Sigmoid colon (tissue), 7 donors: ENCODE measurements around the gene FUNDC2. TPM values are rescaled to one million over a fixed set of nuclear protein-coding genes. Genes with fewer than 3 reads are reported as not detected.

ENCODE experiments used
- DNase-seq: peaks from one replicate; pipeline ENCODE4 v3.0.0-alpha.2; 2019
- H3K27ac ChIP-seq, 4 donors: fragments of 200-600 bp; sonication (generic); one replicate each; pipeline ENCODE4 v1.5.1; 2016 to 2019; ENCODE audit warnings: mild to moderate bottlenecking in 1 of 4
- H3K27me3 ChIP-seq, 3 donors: fragments of 200-600 bp; sonication (generic); one replicate each; pipeline ENCODE4 v1.5.1; 2019; ENCODE audit warnings: mild to moderate bottlenecking in 1 of 3
- H3K36me3 ChIP-seq, 4 donors: fragments of 200-600 bp; sonication (generic); one replicate each; pipeline ENCODE4 v1.5.1; 2016 to 2019
- H3K4me1 ChIP-seq, 4 donors: fragments of 200-600 bp; sonication (generic); one replicate each; pipeline ENCODE4 v1.5.1; 2017 to 2019
- H3K4me3 ChIP-seq, 4 donors: fragments of 200-600 bp; sonication (generic); one replicate each; pipeline ENCODE4 v1.5.1; 2017 to 2019; ENCODE audit warnings: mild to moderate bottlenecking in 2 of 4, moderate library complexity in 1 of 4
- H3K9me3 ChIP-seq, 4 donors: fragments of 200-600 bp in 3 of 4; sonication (generic) in 3 of 4; one replicate each; pipeline versions ENCODE4 v1.5.1 to v1.6.1; 2013 to 2019
- CTCF ChIP-seq, 4 experiments: fragments of 450-650 bp in 3 of 4; fragments of 200-600 bp in 1 of 4; IDR thresholded peaks; one replicate each; pipeline ENCODE4 v1.5.1; 2016 to 2019; ENCODE audit warnings: antibody characterized with exemption in 4 of 4, mild to moderate bottlenecking in 3 of 4, moderate library complexity in 2 of 4
- EP300 ChIP-seq, 4 donors: sonication (generic); formaldehyde crosslinking; IDR thresholded peaks; one replicate each; pipeline ENCODE4 v1.6.1; 2017; ENCODE audit warnings: antibody characterized with exemption in 4 of 4
- POLR2A ChIP-seq, 2 donors: fragments of 450-650 bp; IDR thresholded peaks; one replicate each; pipeline ENCODE4 v1.6.1; 2016; ENCODE audit warnings: antibody characterized with exemption in 2 of 2, mild to moderate bottlenecking in 2 of 2, moderate library complexity in 2 of 2
- POLR2AphosphoS5 ChIP-seq, 4 donors: sonication (generic); formaldehyde crosslinking; IDR thresholded peaks; one replicate each; pipeline ENCODE4 v1.6.1; 2017; ENCODE audit warnings: antibody characterized with exemption in 4 of 4
- WGBS, 2 donors: extraction: QIAGEN DNeasy Blood & Tissue Kit; methylation state at CpG; one replicate each; pipeline ENCODE4 v1.1.7; 2013; 5-methylcytosine and 5-hydroxymethylcytosine counted together
- intact Hi-C: fragments of 100-400 bp; cut with DNase I; formaldehyde crosslinking; loops from one replicate; pipeline ENCODE4 v1.15.1; 2023
- polyA plus RNA-seq, 3 donors: library from polyadenylated mRNA; stranded (reverse); fragments of 200-250 nt; gene quantifications; one replicate each; pipeline ENCODE4 v1.2.3, GENCODE V29; 2013
- total RNA-seq, 4 donors: library from RNA; depleted of rRNA; stranded (reverse); fragments of >200 nt; gene quantifications; one replicate each; pipeline ENCODE4 v1.1.0, GENCODE V29; 2016
- donor health status: healthy with polysubstance abuse.
- donor health status: Bipolar disorder and iron deficiency.
- donor health status: healthy.

The FUNDC2 gene
- total RNA-seq = 100 to 1,000 TPM in 1 of 4 donors, 10 to 100 TPM in 3; 83.1 to 101 (median 97.6) TPM
- polyA plus RNA-seq = 100 to 1,000 TPM in 1 of 3 donors, 10 to 100 TPM in 2; 74.0 to 109 (median 76.3) TPM

- WGBS, 2 donors = 0 to 1% methylated on average over 82 of the region's 82 CpGs
Measured at GRCh38 chrX:155026727-155027508, at the start of gene FUNDC2. Gene FUNDC2, plus strand, starts transcription at chrX:155026844. Its CDS starts 95 bp downstream, at chrX:155026939.

GRCh38 chrX:154979629-154980028 is 47.0 kb upstream of the FUNDC2 start:
- Histone ChIP-seq H3K4me3 (no peak overlapping the region), H3K27ac (no peak overlapping the region), H3K36me3 (no peaks in the 10 kb centered on the region), H3K4me1 (no peaks in the 10 kb centered on the region), H3K9me3 (no peaks in the 10 kb centered on the region), H3K27me3 (no peaks in the 10 kb centered on the region)
- TF ChIP-seq EP300 (IDR thresholded peaks at IDR 0.05) (no peak), CTCF (IDR thresholded peaks at IDR 0.05) (no peak), POLR2AphosphoS5 (IDR thresholded peaks at IDR 0.05) (no peak), POLR2A (IDR thresholded peaks at IDR 0.05) (no peak)
- intact Hi-C loops = loop anchor here (1.0 to 10.0 kb wide), 2 partner anchors 78 to 235 kb away; partner anchors contain the start of gene VBP1
- 75 to 90% methylated on average over 4 of the region's 4 CpGs for WGBS, 2 donors
- DNase-seq = no peak

More at GRCh38 chrX:155026727-155027508, at the start of gene FUNDC2:
- Histone ChIP-seq H3K27ac (peak within 1 kb of the TSS; percentile 90 to 96 (median 94)), H3K9me3 (no peaks in the 10 kb centered on the region), H3K4me3 (peak within 1 kb of the TSS; percentile 46 to 65 (median 62)), H3K36me3 (no peaks in the 10 kb centered on the region), H3K27me3 (no peaks in the 10 kb centered on the region), H3K4me1 (peaks cover 0 to 14% (median 9%) of the 10 kb centered on the region in 4 donors)
- intact Hi-C loops = loop anchor here (2.0 kb wide), 2 partner anchors 30 to 44 kb away; partner anchors contain the start of genes BRCC3, CMC4 and MTCP1
- peak; percentile 35 to 85 (median 74) for TF ChIP-seq EP300 (IDR thresholded peaks at IDR 0.05)
- TF ChIP-seq POLR2A (IDR thresholded peaks at IDR 0.05) = peak; percentile 29 to 36
- peak; percentile 44 to 83 (median 74) for TF ChIP-seq POLR2AphosphoS5 (IDR thresholded peaks at IDR 0.05)
- TF ChIP-seq CTCF (IDR thresholded peaks at IDR 0.05) = no peak
- peak; percentile 97 for DNase-seq

- H3K4me3 ChIP-seq = peak overlapping the region; percentile 10 to 46 (median 38)
- TF ChIP-seq EP300 (IDR thresholded peaks at IDR 0.05) (no peak), CTCF (IDR thresholded peaks at IDR 0.05) (peak; percentile 34 to 65 (median 52))
Measured at GRCh38 chrX:154980330-154981115, 46.1 kb upstream of the FUNDC2 start.

GRCh38 chrX:154981116-154981411 is 45.6 kb upstream of the FUNDC2 start:
- Histone ChIP-seq H3K27me3 (no peaks in the 10 kb centered on the region), H3K36me3 (no peaks in the 10 kb centered on the region), H3K4me1 (no peaks in the 10 kb centered on the region), H3K4me3 (peak overlapping the region in 3 of 4 donors; percentile 36 to 46 (median 39)), H3K9me3 (no peaks in the 10 kb centered on the region), H3K27ac (no peak overlapping the region)
- DNase-seq = no peak
- TF ChIP-seq CTCF (IDR thresholded peaks at IDR 0.05) (no peak), POLR2AphosphoS5 (IDR thresholded peaks at IDR 0.05) (no peak), EP300 (IDR thresholded peaks at IDR 0.05) (no peak), POLR2A (IDR thresholded peaks at IDR 0.05) (no peak)
- WGBS, 2 donors = 18% methylated on average over 6 of the region's 6 CpGs
- intact Hi-C loops = loop anchor here (10.0 kb wide), 1 partner anchor 234 kb away; the partner anchor contains the start of gene VBP1

More at GRCh38 chrX:154980330-154981115, 46.1 kb upstream of the FUNDC2 start:
- Histone ChIP-seq H3K27ac (no peak overlapping the region), H3K27me3 (no peaks in the 10 kb centered on the region), H3K4me1 (no peaks in the 10 kb centered on the region), H3K9me3 (no peaks in the 10 kb centered on the region), H3K36me3 (no peaks in the 10 kb centered on the region)
- intact Hi-C loops = loop anchor here (1.0 to 10.0 kb wide), 2 partner anchors 77 to 234 kb away; partner anchors contain the start of gene VBP1
- 9 to 18% methylated on average over 11 of the region's 11 CpGs for WGBS, 2 donors
- DNase-seq = peak; percentile 83
